SU-DHL-6 (cell line): Measurements from ENCODE around the gene SRBD1.
A peak's percentile ranks its signal among the peaks of the same experiment; 100 is the strongest.

Source experiments
- H2AFZ ChIP-seq: fragments of 200-600 bp; sonication (generic); 2 replicates; pipeline ENCODE4 v1.6.1; 2014; ENCODE audit warnings: low read depth, mild to moderate bottlenecking, moderate library complexity, mixed read lengths, antibody characterized with exemption, low read length; ENCODE audit not compliant: severe bottlenecking
- H3F3A ChIP-seq: fragments of 200-600 bp; shearing (Covaris generic); 2 replicates; pipeline ENCODE4 v1.6.0; 2016; ENCODE audit warnings: antibody characterized with exemption, mild to moderate bottlenecking; ENCODE audit not compliant: insufficient read depth
- H3K27ac ChIP-seq: fragments of 200-600 bp; sonication (generic); 2 replicates; pipeline ENCODE4 v1.5.1; 2016; ENCODE audit warnings: low read depth, mild to moderate bottlenecking, low read length, moderate library complexity, mixed read lengths
- H3K27me3 ChIP-seq: fragments of 200-600 bp; sonication (generic), shearing (Covaris generic); 2 replicates; pipeline ENCODE4 v1.6.0; 2014; ENCODE audit warnings: mild to moderate bottlenecking, low read length
- H3K36me3 ChIP-seq: fragments of 200-600 bp; sonication (generic); 2 replicates; pipeline ENCODE4 v1.6.1; 2014; ENCODE audit warnings: mild to moderate bottlenecking, low read length, mixed read lengths
- H3K4me2 ChIP-seq: fragments of 300-600, 200-600 bp; shearing (Covaris generic), sonication (generic); 2 replicates; pipeline ENCODE4 v1.6.0; 2014; ENCODE audit warnings: low read length, low read depth, mild to moderate bottlenecking; ENCODE audit not compliant: poor library complexity, severe bottlenecking
- H3K4me3 ChIP-seq: fragments of 200-600 bp; sonication (generic); 2 replicates; pipeline ENCODE4 v1.5.1; 2014; ENCODE audit warnings: antibody characterized with exemption, low read length, mild to moderate bottlenecking, mixed read lengths; ENCODE audit not compliant: insufficient read depth, poor library complexity, severe bottlenecking
- H3K79me2 ChIP-seq: fragments of 200-600 bp; sonication (generic); 2 replicates; pipeline ENCODE4 v1.6.1; 2014; ENCODE audit warnings: mild to moderate bottlenecking, low read length, moderate library complexity; ENCODE audit not compliant: insufficient read depth
- H3K9ac ChIP-seq: fragments of 200-600 bp; sonication (generic); 2 replicates; pipeline ENCODE4 v1.7.0; 2014; ENCODE audit warnings: mild to moderate bottlenecking, low read length
- H3K9me2 ChIP-seq: fragments of 200-600 bp; sonication (generic); replicated peaks from 2 replicates; pipeline ENCODE4 v1.6.1; 2014; ENCODE audit warnings: low read length; ENCODE audit not compliant: insufficient read depth
- H3K9me3 ChIP-seq: fragments of 200-600 bp; sonication (generic); 2 replicates; pipeline ENCODE4 v1.6.1; 2014; ENCODE audit warnings: low read length, mixed read lengths; ENCODE audit not compliant: insufficient read depth
- H4K20me1 ChIP-seq: fragments of 200-600 bp; sonication (generic); 2 replicates; pipeline ENCODE4 v1.6.1; 2014; ENCODE audit warnings: low read depth, mild to moderate bottlenecking, antibody characterized with exemption, low read length, moderate library complexity, mixed read lengths
- EZH2phosphoT487 ChIP-seq: fragments of 200-600 bp; sonication (generic), shearing (Covaris generic); conservative IDR thresholded peaks from 2 replicates; pipeline ENCODE4 v1.6.1; 2018; ENCODE audit warnings: mild to moderate bottlenecking, antibody characterized with exemption, low read length, moderate library complexity, mixed read lengths
- TF ChIP-seq, protein P1 (sequence below): fragments of 200-600 bp; sonication (generic); IDR thresholded peaks from one replicate; pipeline ENCODE4 v1.5.1; 2017; ENCODE audit warnings: antibody characterized with exemption, mild to moderate bottlenecking, low read length, moderate library complexity; ENCODE audit not compliant: insufficient read depth, poor library complexity, severe bottlenecking

SRBD1 gene

DNA sequence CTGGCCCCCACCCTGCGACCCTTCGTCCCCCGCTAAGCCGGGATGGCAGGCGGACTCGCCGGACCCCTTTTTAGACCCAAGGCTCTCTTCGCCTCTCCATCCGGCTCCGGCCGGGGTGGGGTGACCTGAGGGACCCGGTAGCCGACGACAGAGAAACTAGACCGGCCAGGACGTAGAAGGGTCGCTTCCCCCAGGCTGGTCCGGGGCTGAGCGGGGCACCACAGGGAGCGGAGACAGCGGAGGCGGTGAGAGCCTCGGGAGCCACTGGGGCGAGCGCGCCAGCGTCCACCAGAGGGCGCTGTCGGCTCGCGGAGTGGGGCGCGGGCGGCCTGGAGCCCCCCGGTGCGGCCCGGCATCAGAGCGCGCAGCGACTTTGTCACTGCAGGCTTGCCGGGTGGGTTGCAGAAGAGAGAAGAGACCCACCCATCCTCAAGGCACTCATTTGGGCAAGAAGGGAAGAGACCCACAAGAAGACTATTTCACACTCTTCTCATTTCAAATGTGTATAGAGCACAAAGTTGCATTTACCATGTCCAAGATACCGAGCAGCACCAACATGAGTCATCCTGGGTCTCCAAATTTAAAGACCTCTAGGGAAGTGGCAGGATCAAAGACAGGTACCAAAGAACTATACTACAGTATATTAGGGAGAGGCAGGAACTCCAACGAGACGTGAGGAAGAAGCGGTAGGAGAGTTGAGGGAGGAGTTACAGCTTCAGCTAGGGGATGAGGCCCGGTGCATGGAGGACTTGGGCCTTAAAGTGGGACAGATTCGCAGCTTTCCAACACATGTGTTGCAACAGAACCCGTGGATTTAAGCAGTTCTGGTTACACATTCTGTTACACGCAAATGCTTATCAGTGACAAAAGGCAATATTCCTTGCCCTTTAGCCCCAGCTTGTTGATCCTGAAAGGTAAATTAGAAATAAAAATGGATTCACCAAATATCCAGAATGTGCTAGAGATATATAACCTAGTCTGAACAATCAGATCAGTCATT, 32.8 kb upstream of the SRBD1 start:
- H2AFZ ChIP-seq: no peak overlapping the region
- TF ChIP-seq, protein P1, sequence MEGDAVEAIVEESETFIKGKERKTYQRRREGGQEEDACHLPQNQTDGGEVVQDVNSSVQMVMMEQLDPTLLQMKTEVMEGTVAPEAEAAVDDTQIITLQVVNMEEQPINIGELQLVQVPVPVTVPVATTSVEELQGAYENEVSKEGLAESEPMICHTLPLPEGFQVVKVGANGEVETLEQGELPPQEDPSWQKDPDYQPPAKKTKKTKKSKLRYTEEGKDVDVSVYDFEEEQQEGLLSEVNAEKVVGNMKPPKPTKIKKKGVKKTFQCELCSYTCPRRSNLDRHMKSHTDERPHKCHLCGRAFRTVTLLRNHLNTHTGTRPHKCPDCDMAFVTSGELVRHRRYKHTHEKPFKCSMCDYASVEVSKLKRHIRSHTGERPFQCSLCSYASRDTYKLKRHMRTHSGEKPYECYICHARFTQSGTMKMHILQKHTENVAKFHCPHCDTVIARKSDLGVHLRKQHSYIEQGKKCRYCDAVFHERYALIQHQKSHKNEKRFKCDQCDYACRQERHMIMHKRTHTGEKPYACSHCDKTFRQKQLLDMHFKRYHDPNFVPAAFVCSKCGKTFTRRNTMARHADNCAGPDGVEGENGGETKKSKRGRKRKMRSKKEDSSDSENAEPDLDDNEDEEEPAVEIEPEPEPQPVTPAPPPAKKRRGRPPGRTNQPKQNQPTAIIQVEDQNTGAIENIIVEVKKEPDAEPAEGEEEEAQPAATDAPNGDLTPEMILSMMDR: peak; percentile 62
- TF ChIP-seq EZH2phosphoT487: no peak
- no peak overlapping the region for H3K9ac ChIP-seq
- H4K20me1 ChIP-seq: no peaks in the 10 kb centered on the region
- no peak overlapping the region for H3K4me2 ChIP-seq
- no peaks in the 10 kb centered on the region for H3K27me3 ChIP-seq
- H3K36me3 ChIP-seq: no peaks in the 10 kb centered on the region
- no peak overlapping the region for H3K4me3 ChIP-seq
- no peaks in the 10 kb centered on the region for H3K79me2 ChIP-seq
- H3K27ac ChIP-seq: no peak overlapping the region
- no peaks in the 10 kb centered on the region for H3K9me2 ChIP-seq
- no peaks in the 10 kb centered on the region for H3K9me3 ChIP-seq
- no peaks in the 10 kb centered on the region for H3F3A ChIP-seq

GRCh38 chr2:45643095-45643494, 32.0 kb upstream of the SRBD1 start:
- Histone ChIP-seq H3K27me3 (no peaks in the 10 kb centered on the region), H3K9me3 (no peaks in the 10 kb centered on the region), H3K4me3 (no peak overlapping the region), H4K20me1 (no peaks in the 10 kb centered on the region), H2AFZ (no peak overlapping the region), H3K9me2 (no peaks in the 10 kb centered on the region), H3K27ac (no peak overlapping the region), H3F3A (no peaks in the 10 kb centered on the region), H3K36me3 (no peaks in the 10 kb centered on the region), H3K9ac (no peak overlapping the region), H3K79me2 (no peaks in the 10 kb centered on the region), H3K4me2 (no peak overlapping the region)
- TF ChIP-seq EZH2phosphoT487: no peak
- TF ChIP-seq, protein P1: no peak

- Histone ChIP-seq H3K36me3 (no peaks in the 10 kb centered on the region), H3K27ac (no peak overlapping the region), H3F3A (no peaks in the 10 kb centered on the region), H4K20me1 (no peaks in the 10 kb centered on the region), H3K4me3 (no peak overlapping the region), H2AFZ (no peak overlapping the region), H3K79me2 (no peaks in the 10 kb centered on the region), H3K9me3 (no peaks in the 10 kb centered on the region), H3K27me3 (no peaks in the 10 kb centered on the region), H3K9me2 (no peaks in the 10 kb centered on the region), H3K9ac (no peak overlapping the region), H3K4me2 (no peak overlapping the region)
- TF ChIP-seq, protein P1: no peak
- no peak for TF ChIP-seq EZH2phosphoT487
Observed at GRCh38 chr2:45640576-45640975, 29.5 kb upstream of the SRBD1 start.
